Measurements from ENCODE around the gene NFXL1.

- TF ChIP-seq CTCF (IDR thresholded peaks at IDR 0.05; ENCODE audit: insufficient read depth, low read length, poor library complexity, severe bottlenecking): no peak
- TF ChIP-seq EZH2phosphoT487 (conservative IDR thresholded peaks at IDR 0.05; ENCODE audit: low read length): no peak
These were observed 74.1 kb downstream of the NFXL1 start for GRCh38 chr4:47840291-47840690.

Data from SU-DHL-6 (cell line).